Central memory CD8-positive, alpha-beta T cell (primary cell): ENCODE results near the gene CDPF1.

ENCODE experiments used
- ATAC-seq: fragments of 150-1000 bp; cut with Tn5 transposase; replicated peaks from 2 replicates; pipeline ENCODE4 v1.10.0; 2022; ENCODE audit warnings: mild to moderate bottlenecking, moderate FRiP score, moderate number of reproducible peaks; ENCODE audit not compliant: poor library complexity, severe bottlenecking; ENCODE audit errors: extremely low read depth
- DNase-seq, 2 donors: peaks; one replicate each; pipeline ENCODE4 v3.0.0; 2021; ENCODE audit warnings: low spot score in 2 of 2
- H3K27ac Mint-ChIP-seq: one replicate; pipeline ENCODE4 v1.8.0; 2022; ENCODE audit warnings: low read depth, mild to moderate bottlenecking, moderate library complexity, mixed read lengths
- H3K27me3 Mint-ChIP-seq: one replicate; pipeline ENCODE4 v1.8.0; 2022; ENCODE audit warnings: mixed read lengths
- H3K36me3 Mint-ChIP-seq: one replicate; pipeline ENCODE4 v1.8.0; 2022; ENCODE audit warnings: mild to moderate bottlenecking, moderate library complexity, mixed read lengths; ENCODE audit not compliant: insufficient read depth
- H3K4me1 Mint-ChIP-seq: one replicate; pipeline ENCODE4 v1.8.0; 2022; ENCODE audit warnings: mixed read lengths
- H3K4me3 Mint-ChIP-seq: one replicate; pipeline ENCODE4 v1.8.0; 2022; ENCODE audit warnings: mild to moderate bottlenecking, moderate library complexity, mixed read lengths
- H3K9me3 Mint-ChIP-seq: one replicate; pipeline ENCODE4 v1.8.0; 2022; ENCODE audit warnings: mixed read lengths

CDPF1 gene

GRCh38 chr22:46241396-46242007 lies 8.6 kb downstream of the CDPF1 start:
- no peaks in the 10 kb centered on the region for H3K27me3 Mint-ChIP-seq
- peaks cover 11% of the 10 kb centered on the region for H3K4me1 Mint-ChIP-seq
- ATAC-seq (no peak), DNase-seq (no peak)
- no peak overlapping the region for H3K27ac Mint-ChIP-seq
- H3K4me3 Mint-ChIP-seq = no peak overlapping the region
- H3K9me3 Mint-ChIP-seq = no peaks in the 10 kb centered on the region
- peaks cover 9% of the 10 kb centered on the region for H3K36me3 Mint-ChIP-seq

- Mint-ChIP-seq H3K9me3 (no peaks in the 10 kb centered on the region), H3K27me3 (no peaks in the 10 kb centered on the region), H3K4me3 (no peak overlapping the region), H3K27ac (no peak overlapping the region), H3K36me3 (peaks cover 9% of the 10 kb centered on the region), H3K4me1 (peaks cover 7% of the 10 kb centered on the region)
- no peak for DNase-seq
- no peak for ATAC-seq
These were observed 9.2 kb downstream of the CDPF1 start for GRCh38 chr22:46240907-46241306.

GRCh38 chr22:46240506-46240905 lies 9.6 kb downstream of the CDPF1 start:
- Mint-ChIP-seq H3K36me3 (peaks cover 9% of the 10 kb centered on the region), H3K27me3 (no peaks in the 10 kb centered on the region), H3K27ac (no peak overlapping the region), H3K9me3 (no peaks in the 10 kb centered on the region), H3K4me3 (no peak overlapping the region), H3K4me1 (peaks cover 7% of the 10 kb centered on the region)
- ATAC-seq = no peak
- no peak for DNase-seq

GRCh38 chr22:46240073-46240472 lies 10.0 kb downstream of the CDPF1 start:
- Mint-ChIP-seq H3K9me3 (no peaks in the 10 kb centered on the region), H3K4me3 (peak overlapping the region; percentile 14), H3K27ac (no peak overlapping the region), H3K27me3 (no peaks in the 10 kb centered on the region), H3K36me3 (peaks cover 9% of the 10 kb centered on the region), H3K4me1 (peaks cover 7% of the 10 kb centered on the region)
- ATAC-seq (no peak), DNase-seq (no peak)

- Mint-ChIP-seq H3K27me3 (no peaks in the 10 kb centered on the region), H3K27ac (no peak overlapping the region), H3K36me3 (peaks cover 7% of the 10 kb centered on the region), H3K4me1 (peaks cover 7% of the 10 kb centered on the region), H3K4me3 (peak overlapping the region; percentile 14), H3K9me3 (no peaks in the 10 kb centered on the region)
- DNase-seq (no peak), ATAC-seq (peak; percentile 46)
These were observed 10.6 kb downstream of the CDPF1 start for GRCh38 chr22:46239261-46240048.

- Mint-ChIP-seq H3K27me3 (no peaks in the 10 kb centered on the region), H3K4me3 (no peak overlapping the region), H3K4me1 (peaks cover 7% of the 10 kb centered on the region), H3K9me3 (no peaks in the 10 kb centered on the region), H3K36me3 (peaks cover 3% of the 10 kb centered on the region), H3K27ac (no peak overlapping the region)
- ATAC-seq (no peak), DNase-seq (no peak)
These were observed 11.6 kb downstream of the CDPF1 start for GRCh38 chr22:46238541-46238940.

GRCh38 chr22:46237453-46238124 lies 12.5 kb downstream of the CDPF1 start:
- no peaks in the 10 kb centered on the region for H3K9me3 Mint-ChIP-seq
- H3K27me3 Mint-ChIP-seq = no peaks in the 10 kb centered on the region
- H3K4me1 Mint-ChIP-seq = peaks cover 7% of the 10 kb centered on the region
- DNase-seq (no peak), ATAC-seq (no peak)
- no peak overlapping the region for H3K4me3 Mint-ChIP-seq
- peaks cover 3% of the 10 kb centered on the region for H3K36me3 Mint-ChIP-seq
- no peak overlapping the region for H3K27ac Mint-ChIP-seq

GRCh38 chr22:46234969-46235368 lies 15.1 kb downstream of the CDPF1 start:
- DNase-seq = no peak
- no peaks in the 10 kb centered on the region for H3K27me3 Mint-ChIP-seq
- no peaks in the 10 kb centered on the region for H3K9me3 Mint-ChIP-seq
- H3K36me3 Mint-ChIP-seq = no peaks in the 10 kb centered on the region
- no peak overlapping the region for H3K4me3 Mint-ChIP-seq
- ATAC-seq = no peak
- H3K27ac Mint-ChIP-seq = no peak overlapping the region
- H3K4me1 Mint-ChIP-seq = peaks cover 6% of the 10 kb centered on the region

- H3K27me3 Mint-ChIP-seq = no peaks in the 10 kb centered on the region
- H3K4me3 Mint-ChIP-seq = no peak overlapping the region
- no peaks in the 10 kb centered on the region for H3K9me3 Mint-ChIP-seq
- H3K36me3 Mint-ChIP-seq = no peaks in the 10 kb centered on the region
- H3K4me1 Mint-ChIP-seq = no peaks in the 10 kb centered on the region
- ATAC-seq (no peak), DNase-seq (no peak)
- no peak overlapping the region for H3K27ac Mint-ChIP-seq
These were observed 16.9 kb downstream of the CDPF1 start for GRCh38 chr22:46233231-46233630.

GRCh38 chr22:46230262-46230901 lies 19.7 kb downstream of the CDPF1 start:
- Mint-ChIP-seq H3K27me3 (no peaks in the 10 kb centered on the region), H3K9me3 (no peaks in the 10 kb centered on the region), H3K4me3 (no peak overlapping the region), H3K36me3 (no peaks in the 10 kb centered on the region), H3K27ac (no peak overlapping the region), H3K4me1 (no peaks in the 10 kb centered on the region)
- DNase-seq = no peak
- ATAC-seq = no peak

- no peak for ATAC-seq
- Mint-ChIP-seq H3K9me3 (no peaks in the 10 kb centered on the region), H3K36me3 (peaks cover 2% of the 10 kb centered on the region), H3K4me1 (no peaks in the 10 kb centered on the region), H3K27ac (no peak overlapping the region), H3K4me3 (no peak overlapping the region), H3K27me3 (no peaks in the 10 kb centered on the region)
- no peak for DNase-seq
These were observed 20.4 kb downstream of the CDPF1 start for GRCh38 chr22:46229701-46230100.

- Mint-ChIP-seq H3K36me3 (peaks cover 2% of the 10 kb centered on the region), H3K4me1 (no peaks in the 10 kb centered on the region), H3K4me3 (no peak overlapping the region), H3K27me3 (no peaks in the 10 kb centered on the region), H3K27ac (no peak overlapping the region), H3K9me3 (no peaks in the 10 kb centered on the region)
- DNase-seq = no peak
- no peak for ATAC-seq
These were observed 23.5 kb downstream of the CDPF1 start for GRCh38 chr22:46226577-46226976.
